Mononuclear cell (primary cell): ENCODE measurements around the gene RERE. TPM values are rescaled to one million over a fixed set of nuclear protein-coding genes. Genes with fewer than 3 reads are reported as not detected.

ENCODE experiments used
- H3K27me3 ChIP-seq: 2 replicates; pipeline ENCODE4 v1.6.0; 2011; ENCODE audit warnings: low read length, control low read depth; ENCODE audit not compliant: insufficient read depth
- H3K4me1 ChIP-seq: 2 replicates; pipeline ENCODE4 v1.5.1; 2011; ENCODE audit warnings: mild to moderate bottlenecking, low read length, control low read depth; ENCODE audit not compliant: insufficient read depth
- H3K4me3 ChIP-seq: 2 replicates; pipeline ENCODE4 v1.5.1; 2011; ENCODE audit warnings: mild to moderate bottlenecking, low read length, moderate library complexity
- H3K9me3 ChIP-seq: 2 replicates; pipeline ENCODE4 v1.5.1; 2011; ENCODE audit warnings: low read depth, mild to moderate bottlenecking, control low read depth, low read length
- total RNA-seq: library from RNA; depleted of rRNA; stranded (reverse); fragments of >200 nt; gene quantifications from one replicate; pipeline ENCODE4 v1.2.3, GENCODE V29; 2012

RERE gene
- total RNA-seq, 1 donor = 60.7 TPM

DNA sequence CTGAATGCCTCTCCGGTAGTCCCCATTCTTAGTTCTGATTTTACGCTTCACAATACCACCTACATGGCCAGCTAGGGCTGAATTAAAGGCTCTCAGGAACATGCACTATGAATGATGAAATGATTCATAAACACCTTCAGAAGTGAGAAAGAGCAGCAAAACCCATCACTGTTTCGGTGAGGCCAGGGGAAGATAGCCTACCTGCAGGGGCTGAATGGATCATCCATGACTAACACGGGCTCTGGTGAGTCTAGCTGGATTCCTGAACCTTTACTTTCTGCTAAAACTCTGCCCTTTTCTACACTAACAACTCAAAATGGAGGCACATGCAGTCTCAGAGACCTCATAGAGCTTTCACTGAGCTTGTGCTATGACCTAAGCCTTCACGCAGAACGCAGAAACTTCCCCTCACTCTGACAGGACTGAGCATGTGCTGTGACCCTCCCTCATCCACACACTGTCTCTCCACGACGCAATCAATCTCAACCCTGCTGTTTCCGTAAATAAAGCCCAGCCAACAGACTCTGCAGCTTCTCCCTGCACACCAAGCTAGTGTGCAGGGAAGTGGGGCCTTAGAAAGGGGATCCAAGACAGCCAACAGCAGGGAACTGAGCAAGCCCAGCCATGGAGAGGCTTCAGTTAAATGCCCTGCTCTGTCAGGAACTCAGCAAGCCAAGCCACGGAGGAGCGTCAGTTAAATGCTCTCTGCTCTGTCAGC lies 291.7 kb downstream of the RERE start:
- Histone ChIP-seq H3K27me3 (no peaks in the 10 kb centered on the region), H3K4me1 (peaks cover 38% of the 10 kb centered on the region), H3K4me3 (peak overlapping the region; percentile 35), H3K9me3 (no peaks in the 10 kb centered on the region)

DNA sequence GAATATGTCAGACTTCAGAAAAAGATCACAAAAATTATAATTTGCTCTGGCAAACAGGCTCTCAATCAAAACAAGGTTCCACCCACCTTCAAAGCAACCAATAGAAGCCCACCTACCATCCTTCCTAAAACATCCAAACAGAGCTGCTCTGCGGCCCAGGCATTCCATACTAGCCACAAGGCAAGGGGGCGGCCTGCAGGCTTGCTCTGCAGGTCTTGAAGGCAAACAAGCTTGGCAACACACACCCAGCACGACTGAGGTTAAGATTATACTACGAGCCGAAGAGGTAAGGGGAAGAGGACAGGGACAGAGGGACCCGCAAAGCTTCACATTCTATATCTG lies 292.3 kb downstream of the RERE start:
- Histone ChIP-seq H3K27me3 (no peaks in the 10 kb centered on the region), H3K9me3 (no peaks in the 10 kb centered on the region), H3K4me1 (peaks cover 42% of the 10 kb centered on the region), H3K4me3 (peak overlapping the region; percentile 35)

DNA sequence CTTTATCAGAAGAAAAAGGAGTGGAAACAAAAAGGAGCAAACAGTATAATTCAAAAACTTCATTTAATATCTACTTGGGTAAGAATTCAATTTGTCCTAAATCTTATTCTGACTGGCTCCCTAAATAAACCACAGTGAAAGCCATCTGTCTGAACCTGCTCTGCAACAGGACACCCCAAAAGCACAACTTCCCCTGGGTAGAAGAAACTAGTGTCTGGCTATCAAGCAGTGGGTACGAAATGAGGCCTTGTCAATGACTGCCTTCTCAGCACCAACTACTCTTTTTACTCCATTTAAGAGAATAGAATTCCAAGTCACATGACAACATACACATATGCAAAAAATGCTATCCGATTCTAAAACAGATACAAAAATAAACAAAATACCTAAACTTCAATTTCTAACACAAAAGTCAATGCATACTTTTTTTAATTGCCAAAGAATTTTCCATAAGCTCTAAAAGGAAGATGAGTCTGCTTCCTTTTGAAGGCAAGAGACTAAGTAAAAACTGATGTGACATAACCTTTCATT lies 292.7 kb downstream of the RERE start:
- Histone ChIP-seq H3K4me3 (peak overlapping the region; percentile 35), H3K27me3 (no peaks in the 10 kb centered on the region), H3K4me1 (peaks cover 42% of the 10 kb centered on the region)

DNA sequence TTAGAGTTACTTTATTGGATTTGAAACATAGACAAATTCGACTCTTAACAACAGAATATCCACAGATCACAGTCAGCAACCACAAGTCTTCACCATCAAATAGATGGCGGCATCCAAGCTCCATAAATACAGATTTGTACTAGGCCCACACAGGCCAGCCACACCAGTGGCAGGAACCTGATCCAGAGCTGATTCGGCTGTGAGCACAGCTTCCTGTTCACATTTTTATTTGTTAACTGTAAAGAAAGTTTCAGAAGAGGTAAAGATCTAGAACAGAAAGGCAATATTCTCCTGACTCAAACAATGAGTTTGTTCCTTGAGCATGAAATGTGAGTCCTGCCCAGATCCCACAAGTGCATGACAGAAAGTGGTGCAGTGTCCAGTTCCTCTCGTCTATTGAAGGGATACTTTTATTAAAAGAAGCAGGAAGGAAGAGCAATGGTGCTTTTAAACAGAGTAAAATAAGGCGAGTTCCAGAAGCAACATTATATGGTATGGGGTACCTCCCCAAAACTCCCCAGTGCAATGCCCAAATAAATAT lies 293.7 kb downstream of the RERE start:
- peaks cover 47% of the 10 kb centered on the region for H3K4me1 ChIP-seq
- no peaks in the 10 kb centered on the region for H3K27me3 ChIP-seq
- no peak overlapping the region for H3K4me3 ChIP-seq
- no peaks in the 10 kb centered on the region for H3K9me3 ChIP-seq

More for the DNA sequence above, 292.7 kb downstream of the RERE start:
- H3K9me3 ChIP-seq = no peaks in the 10 kb centered on the region

DNA sequence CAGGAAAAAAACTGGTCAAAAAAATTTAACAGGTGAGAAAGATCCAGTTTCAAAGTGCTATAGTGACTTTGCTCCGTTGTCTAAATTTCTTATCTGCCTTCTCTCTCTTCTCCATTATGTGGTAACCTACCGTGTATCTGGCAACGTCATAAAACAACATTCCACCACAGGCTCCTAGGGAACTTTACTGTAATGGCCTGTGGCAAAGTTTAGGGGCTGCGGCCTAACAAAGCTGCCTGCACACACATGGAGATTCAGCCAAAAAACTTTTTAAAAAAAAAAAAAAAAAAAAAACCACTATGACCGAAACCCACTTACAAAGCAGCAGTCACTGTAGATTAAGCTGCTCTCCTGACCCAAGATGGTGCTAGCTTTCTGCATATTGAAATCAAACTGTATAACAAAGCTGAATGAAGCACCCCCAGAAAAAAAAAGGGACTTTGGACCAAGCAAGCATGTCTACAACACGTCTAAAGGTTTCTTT lies 296.9 kb downstream of the RERE start:
- H3K27me3 ChIP-seq = no peaks in the 10 kb centered on the region
- no peak overlapping the region for H3K4me3 ChIP-seq
- no peaks in the 10 kb centered on the region for H3K9me3 ChIP-seq
- H3K4me1 ChIP-seq = peaks cover 55% of the 10 kb centered on the region

DNA sequence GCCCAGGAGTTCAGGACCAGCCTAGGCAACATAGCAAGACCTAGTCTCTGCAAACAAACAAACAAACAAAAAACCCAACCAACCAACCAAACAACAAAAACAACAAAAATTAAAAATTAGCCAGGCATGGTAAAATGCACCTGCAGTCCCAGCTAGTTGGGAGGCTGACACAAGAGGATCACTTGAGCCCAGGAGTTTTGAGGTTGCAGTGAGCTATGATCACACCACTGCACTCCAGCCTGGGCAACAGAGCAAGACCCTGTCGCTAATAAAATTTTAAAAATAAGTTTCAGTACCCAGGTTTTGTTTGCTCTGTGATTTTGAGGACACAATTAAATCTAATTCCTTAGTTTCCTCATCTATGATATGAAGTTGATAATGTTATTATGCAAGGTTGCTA lies 298.3 kb downstream of the RERE start:
- Histone ChIP-seq H3K4me3 (no peak overlapping the region), H3K9me3 (no peaks in the 10 kb centered on the region), H3K4me1 (peaks cover 43% of the 10 kb centered on the region), H3K27me3 (no peaks in the 10 kb centered on the region)

DNA sequence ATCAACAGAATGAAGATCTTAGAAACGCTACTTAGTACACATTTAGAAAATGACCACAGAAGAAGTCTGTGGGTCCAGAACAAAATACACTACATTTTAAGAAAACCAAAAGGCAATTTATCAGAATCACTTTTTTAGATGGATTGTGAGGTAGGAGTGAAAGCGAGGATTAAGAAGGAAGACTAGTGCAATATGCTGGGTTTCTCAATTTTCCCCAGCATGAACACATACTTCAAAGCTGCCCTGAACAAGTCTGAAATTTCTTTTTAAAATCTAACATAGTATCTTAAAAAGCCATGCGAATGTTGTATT lies 299.0 kb downstream of the RERE start:
- H3K27me3 ChIP-seq = no peaks in the 10 kb centered on the region
- H3K4me3 ChIP-seq = no peak overlapping the region
- H3K4me1 ChIP-seq = peaks cover 35% of the 10 kb centered on the region
- H3K9me3 ChIP-seq = no peaks in the 10 kb centered on the region

DNA sequence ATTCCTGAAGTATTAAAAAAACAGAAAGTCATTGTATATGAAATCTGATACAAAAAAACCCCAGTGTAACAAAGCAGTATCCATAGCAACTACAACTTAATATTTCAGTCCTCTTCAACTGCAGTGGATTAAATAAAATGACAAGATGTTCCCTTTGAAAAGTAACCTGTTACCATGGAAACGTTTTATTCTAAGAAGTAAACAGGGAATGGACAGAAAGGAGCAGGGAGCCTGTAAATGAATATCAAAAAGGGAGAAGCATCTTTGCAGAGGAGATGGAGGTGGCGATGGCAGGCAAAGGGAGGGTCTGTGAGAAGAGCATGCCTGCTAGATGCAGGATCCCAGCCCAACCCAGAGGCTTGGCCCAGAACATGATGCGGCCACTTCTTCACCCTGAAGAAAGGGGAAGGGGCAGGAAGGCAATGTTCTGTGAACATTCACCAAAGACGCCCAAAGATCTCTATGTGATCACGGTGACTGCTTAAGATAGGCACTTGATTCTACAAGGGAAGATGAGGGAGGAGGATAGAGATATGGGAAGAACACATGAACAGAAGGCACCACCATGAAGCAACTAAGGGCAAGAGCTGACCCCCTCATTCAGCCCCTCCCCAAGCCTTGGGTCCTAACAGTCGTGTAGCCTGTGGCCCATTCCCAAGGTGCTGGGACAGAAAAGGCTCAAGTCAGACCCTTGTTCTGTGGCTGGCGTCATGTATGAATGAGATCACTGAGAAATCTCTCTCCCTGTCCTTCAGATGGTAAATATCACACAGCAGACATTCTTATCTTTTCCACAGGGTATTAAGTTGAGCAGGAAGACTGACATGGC lies 299.6 kb downstream of the RERE start:
- peaks cover 30% of the 10 kb centered on the region for H3K4me1 ChIP-seq

DNA sequence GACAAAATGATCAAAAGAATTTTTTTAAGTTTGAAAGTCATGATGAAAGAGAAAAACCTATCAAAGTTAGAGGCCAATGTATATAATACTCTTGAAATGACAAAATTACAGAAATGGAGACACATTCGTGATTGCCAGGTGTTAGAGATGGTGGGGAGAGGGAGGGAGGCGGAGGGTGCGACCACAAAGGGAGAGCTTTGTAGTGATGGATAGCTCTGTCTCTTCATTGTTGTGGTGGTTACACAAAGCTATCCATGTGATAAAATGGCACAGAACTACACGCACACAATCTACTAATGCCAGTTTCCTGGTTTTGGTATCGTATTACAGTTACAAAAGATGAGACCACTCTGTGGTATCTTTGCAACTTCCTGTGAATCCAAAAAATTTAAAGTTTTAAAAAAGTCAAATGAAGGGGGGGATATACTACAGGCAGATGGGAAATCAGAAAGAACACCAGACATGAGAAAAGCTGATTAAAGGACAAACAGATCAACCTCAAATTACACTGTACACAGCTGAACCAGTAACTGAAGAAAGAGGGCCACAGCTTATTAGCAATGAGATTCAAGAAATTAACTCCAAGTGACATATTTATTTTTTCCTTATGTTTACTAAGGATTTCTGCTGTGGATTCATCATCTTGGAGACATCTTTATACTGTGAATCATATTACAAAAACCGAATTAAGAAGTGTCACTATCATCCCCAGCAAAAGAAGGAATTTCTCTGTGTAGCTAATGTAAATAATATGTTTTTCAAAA lies 300.5 kb downstream of the RERE start:
- H3K27me3 ChIP-seq = no peaks in the 10 kb centered on the region
- no peaks in the 10 kb centered on the region for H3K9me3 ChIP-seq
- no peak overlapping the region for H3K4me3 ChIP-seq
- H3K4me1 ChIP-seq = peaks cover 26% of the 10 kb centered on the region

More for the DNA sequence above, 299.6 kb downstream of the RERE start:
- Histone ChIP-seq H3K9me3 (no peaks in the 10 kb centered on the region), H3K4me3 (no peak overlapping the region), H3K27me3 (no peaks in the 10 kb centered on the region)

DNA sequence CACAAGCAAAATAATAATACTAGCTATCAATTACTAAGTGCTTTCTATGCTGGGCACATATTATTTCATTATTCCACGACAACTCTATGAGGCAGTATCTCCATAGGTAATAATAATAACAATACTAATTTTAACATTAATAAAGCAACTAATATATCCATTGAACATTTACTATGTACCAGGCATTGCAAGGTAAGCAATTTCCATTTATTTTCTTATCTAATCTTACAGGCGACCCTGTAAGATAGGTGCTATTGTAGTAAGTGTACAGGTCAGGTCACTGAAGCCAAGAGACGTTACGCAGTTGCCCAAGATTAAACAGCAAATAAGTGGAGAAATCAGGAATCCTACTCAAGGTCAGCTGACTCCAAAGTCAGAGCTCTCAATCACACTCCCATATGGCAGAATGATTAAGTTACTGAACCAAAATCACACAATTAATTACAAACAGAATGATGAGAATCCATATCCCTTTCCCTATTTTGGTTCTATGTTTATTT lies 301.1 kb downstream of the RERE start:
- Histone ChIP-seq H3K4me1 (peaks cover 30% of the 10 kb centered on the region), H3K9me3 (no peaks in the 10 kb centered on the region), H3K4me3 (no peak overlapping the region), H3K27me3 (no peaks in the 10 kb centered on the region)

DNA sequence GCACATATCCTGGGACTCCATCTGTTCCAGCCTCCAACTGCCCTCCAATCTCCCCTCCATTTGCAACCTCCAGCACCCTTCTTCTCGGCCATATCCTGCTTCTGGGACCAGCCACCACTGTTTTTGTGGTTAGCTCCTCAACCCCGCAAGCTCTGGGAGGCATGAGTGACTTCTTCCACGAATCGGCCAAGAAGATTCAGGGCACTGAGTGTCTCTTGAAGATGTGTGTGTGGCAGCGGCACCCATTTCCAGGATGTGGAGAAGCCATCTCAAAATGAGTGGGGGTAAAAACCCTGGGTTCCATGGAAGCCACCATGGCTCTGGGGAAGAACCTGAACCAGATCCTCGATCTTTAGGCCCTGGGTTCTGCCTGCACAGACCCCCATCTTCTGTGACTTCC lies 304.9 kb downstream of the RERE start:
- Histone ChIP-seq H3K27me3 (no peaks in the 10 kb centered on the region), H3K9me3 (no peaks in the 10 kb centered on the region), H3K4me3 (no peak overlapping the region), H3K4me1 (peaks cover 28% of the 10 kb centered on the region)

DNA sequence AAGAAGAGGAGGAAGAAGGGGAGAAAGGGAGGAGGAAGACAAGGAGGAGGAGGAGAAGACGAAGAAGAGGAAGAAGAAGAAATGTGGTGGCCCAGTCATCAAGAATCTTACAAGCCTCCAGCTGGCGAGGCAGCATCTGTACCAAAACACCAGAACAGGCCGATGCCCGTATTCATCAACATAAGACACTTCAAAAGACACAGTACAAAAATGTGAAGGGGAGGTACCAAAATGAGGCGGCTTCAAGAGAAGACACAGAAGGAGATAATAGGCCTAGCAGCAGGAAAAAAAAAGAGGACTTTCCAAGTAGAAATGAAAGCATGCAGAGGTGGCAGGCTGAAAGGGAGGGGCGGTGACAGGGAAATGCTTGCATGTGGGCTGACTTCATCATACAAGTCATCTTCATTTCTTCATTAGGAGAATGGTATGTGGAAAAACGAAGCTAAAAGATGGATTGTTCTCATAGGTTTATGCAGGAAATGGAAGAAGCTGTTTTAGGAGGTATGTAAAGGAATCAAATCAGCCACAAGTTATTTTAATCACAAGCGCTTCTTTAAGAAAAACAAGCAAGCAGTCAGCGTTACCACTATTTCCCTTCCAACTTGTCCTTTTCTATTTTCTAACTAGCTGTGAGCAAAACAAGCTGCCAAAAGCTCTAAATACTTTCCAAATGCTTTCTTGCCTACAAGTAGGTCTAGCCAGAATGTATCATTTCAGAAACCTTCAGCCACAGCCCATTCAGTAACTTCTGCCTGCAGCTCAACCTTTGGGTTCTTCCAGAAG lies 307.2 kb downstream of the RERE start:
- no peaks in the 10 kb centered on the region for H3K27me3 ChIP-seq
- no peaks in the 10 kb centered on the region for H3K9me3 ChIP-seq
- H3K4me1 ChIP-seq = peaks cover 19% of the 10 kb centered on the region
- no peak overlapping the region for H3K4me3 ChIP-seq

DNA sequence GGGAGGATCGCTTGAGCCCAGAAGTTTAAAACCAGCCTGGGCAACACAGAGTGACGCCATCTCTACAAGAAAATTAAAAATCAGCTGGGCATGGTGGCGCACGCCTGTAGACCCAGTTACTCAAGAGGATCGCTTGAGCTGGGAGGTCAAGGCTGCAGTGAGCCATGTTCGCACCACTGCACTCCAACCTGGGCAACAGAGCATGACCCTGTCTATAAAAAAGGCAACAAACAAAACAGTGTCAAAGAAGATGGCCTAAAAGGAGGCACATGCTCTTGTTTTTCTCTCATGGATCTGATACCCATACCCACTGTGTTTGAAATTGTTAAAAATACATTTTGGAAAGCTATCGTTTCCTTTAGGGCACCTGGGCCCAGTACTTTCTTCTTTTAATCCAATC lies 307.9 kb downstream of the RERE start:
- H3K27me3 ChIP-seq = no peaks in the 10 kb centered on the region
- H3K4me1 ChIP-seq = peaks cover 19% of the 10 kb centered on the region
- no peaks in the 10 kb centered on the region for H3K9me3 ChIP-seq
- H3K4me3 ChIP-seq = no peak overlapping the region

DNA sequence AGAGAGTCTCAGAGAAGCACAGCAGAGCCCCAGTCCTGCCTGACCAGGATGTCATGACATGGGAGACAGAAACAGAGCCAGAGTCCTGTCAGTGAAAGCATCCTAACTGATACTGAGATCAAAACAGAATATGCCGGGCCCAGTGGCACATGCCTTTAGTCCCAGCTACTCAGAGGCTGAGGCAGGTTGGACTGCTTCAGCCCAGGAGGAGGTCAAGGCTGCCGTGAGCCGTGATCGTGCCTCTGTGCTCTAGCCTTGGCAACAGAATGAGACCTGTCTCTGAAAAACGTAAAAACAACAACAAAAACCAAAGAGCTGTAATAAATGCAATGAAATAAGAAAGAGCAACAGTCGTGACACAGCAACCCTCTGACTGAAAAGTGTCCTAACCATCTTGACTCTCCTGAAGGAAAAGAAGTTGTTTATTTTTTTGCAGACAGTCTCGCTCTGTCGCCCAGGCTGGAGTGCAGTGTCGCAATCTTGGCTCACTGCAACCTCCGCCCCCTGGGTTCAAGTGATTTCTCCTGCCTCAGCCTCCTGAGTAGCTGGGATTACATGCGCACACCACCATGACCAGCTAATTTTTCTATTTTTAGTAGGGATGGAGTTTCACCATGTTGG lies 310.3 kb downstream of the RERE start:
- H3K4me3 ChIP-seq = no peak overlapping the region
- no peaks in the 10 kb centered on the region for H3K27me3 ChIP-seq
- H3K9me3 ChIP-seq = no peaks in the 10 kb centered on the region
- H3K4me1 ChIP-seq = peaks cover 19% of the 10 kb centered on the region
